Measurements from ENCODE around the gene PCNX3. TPM values are rescaled to one million over a fixed set of nuclear protein-coding genes. Genes with fewer than 3 reads are reported as not detected.

PCNX3 gene
- total and polyA plus RNA-seq, 2 donors (not counting 1 experiment from before 2014, with no cell fraction given) = 8.0 to 14.7 TPM

GRCh38 chr11:65611028-65611757 lies 4.4 kb upstream of the PCNX3 start:
- Histone ChIP-seq H3K4me1 (ENCODE audit: control insufficient read depth, extremely low read depth, insufficient read depth, low read length) (peaks cover 34% of the 10 kb centered on the region), H4K20me1 (ENCODE audit: control insufficient read depth, extremely low read depth, insufficient read depth, low read length) (no peaks in the 10 kb centered on the region), H3K79me2 (ENCODE audit: control insufficient read depth, insufficient read depth, low read length) (peaks cover 40% of the 10 kb centered on the region), H3K4me2 (ENCODE audit: extremely low read depth, insufficient read depth, low read length) (peak overlapping the region; percentile 59), H3K9ac (ENCODE audit: insufficient read depth, low read length) (no peak overlapping the region), H3K9me3 (ENCODE audit: control insufficient read depth, insufficient read depth, low read depth, low read length) (no peaks in the 10 kb centered on the region), H3K27ac (ENCODE audit: insufficient read depth, low read length) (no peak overlapping the region), H3K36me3 (ENCODE audit: control insufficient read depth, insufficient read depth, low read length) (peaks cover 13% of the 10 kb centered on the region), H3K27me3 (ENCODE audit: control insufficient read depth, insufficient read depth, low read length) (no peaks in the 10 kb centered on the region), H2AFZ (ENCODE audit: low read length) (no peak overlapping the region), H3K4me3 (replicated peaks in 1 of 4; ENCODE audit: control extremely low read depth in 1 of 4, insufficient read depth in 1 of 4, low read depth in 3 of 4, low read length in 4 of 4) (peak overlapping the region in 2 of 4 experiments; percentile 23 to 90)
- DNase-seq (ENCODE audit: low read depth in 2 of 2) = no peak
- TF ChIP-seq EZH2 (IDR thresholded peaks at IDR 0.05; ENCODE audit: low read length, missing control alignments) = no peak
- TF ChIP-seq CTCF (conservative IDR thresholded peaks at IDR 0.05 in 1 of 2, IDR thresholded peaks at IDR 0.05 in 1 of 2; ENCODE audit: low read depth in 1 of 2, low read length in 2 of 2) = no peak

GRCh38 chr11:65611758-65612603 lies 3.6 kb upstream of the PCNX3 start:
- Histone ChIP-seq H3K4me3 (replicated peaks in 1 of 4; ENCODE audit: control extremely low read depth in 1 of 4, insufficient read depth in 1 of 4, low read depth in 3 of 4, low read length in 4 of 4) (peak overlapping the region; percentile 12 to 90 (median 28)), H3K4me1 (ENCODE audit: control insufficient read depth, extremely low read depth, insufficient read depth, low read length) (peaks cover 38% of the 10 kb centered on the region), H3K27ac (ENCODE audit: insufficient read depth, low read length) (peak overlapping the region; percentile 26), H3K9me3 (ENCODE audit: control insufficient read depth, insufficient read depth, low read depth, low read length) (no peaks in the 10 kb centered on the region), H3K36me3 (ENCODE audit: control insufficient read depth, insufficient read depth, low read length) (peaks cover 14% of the 10 kb centered on the region), H3K9ac (ENCODE audit: insufficient read depth, low read length) (no peak overlapping the region), H3K4me2 (ENCODE audit: extremely low read depth, insufficient read depth, low read length) (peak overlapping the region; percentile 85), H2AFZ (ENCODE audit: low read length) (no peak overlapping the region), H3K27me3 (ENCODE audit: control insufficient read depth, insufficient read depth, low read length) (no peaks in the 10 kb centered on the region), H3K79me2 (ENCODE audit: control insufficient read depth, insufficient read depth, low read length) (peaks cover 47% of the 10 kb centered on the region), H4K20me1 (ENCODE audit: control insufficient read depth, extremely low read depth, insufficient read depth, low read length) (no peaks in the 10 kb centered on the region)
- TF ChIP-seq EZH2 (IDR thresholded peaks at IDR 0.05; ENCODE audit: low read length, missing control alignments) = no peak
- no peak for TF ChIP-seq CTCF (conservative IDR thresholded peaks at IDR 0.05 in 1 of 2, IDR thresholded peaks at IDR 0.05 in 1 of 2; ENCODE audit: low read depth in 1 of 2, low read length in 2 of 2)
- peak in 1 of 2 donors; percentile 27 for DNase-seq (ENCODE audit: low read depth in 2 of 2)

GRCh38 chr11:65612691-65613090 lies 2.9 kb upstream of the PCNX3 start:
- DNase-seq (ENCODE audit: low read depth in 2 of 2) = no peak
- Histone ChIP-seq H2AFZ (ENCODE audit: low read length) (no peak overlapping the region), H3K27me3 (ENCODE audit: control insufficient read depth, insufficient read depth, low read length) (no peaks in the 10 kb centered on the region), H3K9me3 (ENCODE audit: control insufficient read depth, insufficient read depth, low read depth, low read length) (no peaks in the 10 kb centered on the region), H3K27ac (ENCODE audit: insufficient read depth, low read length) (no peak overlapping the region), H3K4me3 (replicated peaks in 1 of 4; ENCODE audit: control extremely low read depth in 1 of 4, insufficient read depth in 1 of 4, low read depth in 3 of 4, low read length in 4 of 4) (peak overlapping the region; percentile 12 to 90 (median 28)), H3K4me2 (ENCODE audit: extremely low read depth, insufficient read depth, low read length) (peak overlapping the region; percentile 85), H3K36me3 (ENCODE audit: control insufficient read depth, insufficient read depth, low read length) (peaks cover 18% of the 10 kb centered on the region), H4K20me1 (ENCODE audit: control insufficient read depth, extremely low read depth, insufficient read depth, low read length) (no peaks in the 10 kb centered on the region), H3K4me1 (ENCODE audit: control insufficient read depth, extremely low read depth, insufficient read depth, low read length) (peaks cover 38% of the 10 kb centered on the region), H3K79me2 (ENCODE audit: control insufficient read depth, insufficient read depth, low read length) (peaks cover 55% of the 10 kb centered on the region), H3K9ac (ENCODE audit: insufficient read depth, low read length) (no peak overlapping the region)
- TF ChIP-seq EZH2 (IDR thresholded peaks at IDR 0.05; ENCODE audit: low read length, missing control alignments) = no peak
